IMR-90 (cell line): ENCODE measurements around the gene LETM1. TPM values are rescaled to one million over a fixed set of nuclear protein-coding genes. Genes with fewer than 3 reads are reported as not detected.

Experiments
- ATAC-seq: fragments of 200-7000 bp; cut with Tn5 transposase; 2 replicates; pipeline ENCODE4 v1.9.1; 2020; ENCODE audit warnings: low read depth, mild to moderate bottlenecking, moderate library complexity
- BruUV-seq: library from RNA; stranded (reverse); fragments of 400-500 nt; replicated peaks from 2 replicates; lab custom pipeline; 2021; lab: Mats Ljungman, UMichigan
- CTCF ChIA-PET: fragments of 300-600 bp; formaldehyde crosslinking; extraction: SDS; loops from one replicate; lab custom pipeline; 2021; ENCODE audit warnings: antibody characterized with exemption; lab: Yijun Ruan, JAX
- POLR2A ChIA-PET: fragments of 300-600 bp; sonication (Branson Sonifier 250); formaldehyde crosslinking; loops from one replicate; lab custom pipeline; 2022; ENCODE audit warnings: antibody characterized with exemption; ENCODE audit not compliant: unreplicated experiment; lab: Charles Lee
- DNase-seq: peaks from one replicate; pipeline ENCODE4 v3.0.0; 2013
- H2AFZ ChIP-seq: replicated peaks from 2 replicates; pipeline ENCODE3; 2013; ENCODE audit warnings: low read length, mild to moderate bottlenecking; ENCODE audit not compliant: poor library complexity
- H2AK5ac ChIP-seq: 2 replicates; pipeline ENCODE4 v1.6.1; 2013; ENCODE audit warnings: low read depth, low read length, inconsistent platforms
- H2AK9ac ChIP-seq: replicated peaks from 2 replicates; pipeline ENCODE3; 2013; ENCODE audit warnings: mild to moderate bottlenecking, low read depth, low read length, moderate library complexity; ENCODE audit not compliant: poor library complexity
- H2BK120ac ChIP-seq: 2 replicates; pipeline ENCODE4 v1.6.1; 2013; ENCODE audit warnings: low read depth, low read length, inconsistent platforms
- H2BK15ac ChIP-seq: 3 replicates; pipeline ENCODE4 v1.6.1; 2013; ENCODE audit warnings: low read depth, low read length, inconsistent platforms
- H2BK20ac ChIP-seq: 2 replicates; pipeline ENCODE4 v1.6.1; 2013; ENCODE audit warnings: low read depth, mild to moderate bottlenecking, inconsistent platforms, low read length, moderate library complexity
- H2BK5ac ChIP-seq: 2 replicates; pipeline ENCODE4 v1.6.1; 2013; ENCODE audit warnings: mild to moderate bottlenecking, low read depth, low read length, inconsistent platforms; ENCODE audit not compliant: poor library complexity, severe bottlenecking
- H3K14ac ChIP-seq: replicated peaks from 2 replicates; pipeline ENCODE4 v1.6.1; 2013; ENCODE audit warnings: low read depth, low read length, inconsistent platforms
- H3K18ac ChIP-seq: 2 replicates; pipeline ENCODE4 v1.6.1; 2013; ENCODE audit warnings: low read depth, low read length, control low read depth
- H3K23ac ChIP-seq: 2 replicates; pipeline ENCODE4 v1.6.1; 2013; ENCODE audit warnings: low read depth, low read length, inconsistent platforms
- H3K27ac ChIP-seq: 2 replicates; pipeline ENCODE4 v1.5.1; 2013; ENCODE audit warnings: mild to moderate bottlenecking, control low read depth, low read length; ENCODE audit not compliant: insufficient read depth
- H3K27me3 ChIP-seq: 2 replicates; pipeline ENCODE4 v1.6.1; 2013; ENCODE audit warnings: low read length; ENCODE audit not compliant: control insufficient read depth, insufficient read depth
- H3K36me3 ChIP-seq: 2 replicates; pipeline ENCODE4 v1.6.1; 2013; ENCODE audit warnings: low read length, mixed read lengths; ENCODE audit not compliant: control insufficient read depth, insufficient read depth
- H3K4ac ChIP-seq: 2 replicates; pipeline ENCODE4 v1.6.1; 2013; ENCODE audit warnings: low read depth, low read length, inconsistent platforms
- H3K4me1 ChIP-seq: 2 replicates; pipeline ENCODE4 v1.6.1; 2013; ENCODE audit warnings: low read length, mixed read lengths; ENCODE audit not compliant: control insufficient read depth, insufficient read depth
- H3K4me2 ChIP-seq: 2 replicates; pipeline ENCODE4 v1.6.1; 2013; ENCODE audit warnings: low read depth, mild to moderate bottlenecking, control low read depth, low read length, moderate library complexity
- H3K4me3 ChIP-seq: 2 replicates; pipeline ENCODE4 v1.5.1; 2013; ENCODE audit warnings: low read depth, mild to moderate bottlenecking, control low read depth, low read length, moderate library complexity; ENCODE audit not compliant: insufficient read depth
- H3K56ac ChIP-seq: 2 replicates; pipeline ENCODE4 v1.6.1; 2013; ENCODE audit warnings: low read length, inconsistent platforms; ENCODE audit not compliant: insufficient read depth; ENCODE audit errors: extremely low read depth
- H3K79me1 ChIP-seq, 2 experiments: 2 replicates each; pipeline ENCODE4 v1.6.1; 2013; ENCODE audit warnings: low read length in 2 of 2, inconsistent platforms in 1 of 2, low read depth in 1 of 2
- H3K9ac ChIP-seq: 2 replicates; pipeline ENCODE4 v1.6.1; 2013; ENCODE audit warnings: low read depth, low read length, control low read depth
- H3K9me1 ChIP-seq: 2 replicates; pipeline ENCODE4 v1.6.1; 2013; ENCODE audit warnings: low read length, inconsistent platforms; ENCODE audit not compliant: insufficient read depth
- H3K9me3 ChIP-seq: 2 replicates; pipeline ENCODE4 v1.6.1; 2013; ENCODE audit warnings: low read length; ENCODE audit not compliant: control insufficient read depth, insufficient read depth
- H4K20me1 ChIP-seq: 2 replicates; pipeline ENCODE4 v1.6.1; 2013; ENCODE audit warnings: low read length, inconsistent platforms; ENCODE audit not compliant: insufficient read depth
- H4K5ac ChIP-seq: 2 replicates; pipeline ENCODE4 v1.6.1; 2013; ENCODE audit warnings: mild to moderate bottlenecking, low read depth, low read length, control low read depth
- H4K8ac ChIP-seq, 2 experiments: 2 replicates each; pipeline ENCODE4 v1.6.1; 2013; ENCODE audit warnings: low read depth in 2 of 2, low read length in 2 of 2, control low read depth in 1 of 2, inconsistent platforms in 1 of 2
- H4K91ac ChIP-seq: 2 replicates; pipeline ENCODE4 v1.6.1; 2013; ENCODE audit warnings: low read depth, low read length, inconsistent platforms; ENCODE audit not compliant: insufficient read depth
- BHLHE40 ChIP-seq: fragments of 150-350 bp; IDR thresholded peaks from 2 replicates; pipeline ENCODE4 v1.6.1; 2016; ENCODE audit warnings: mild to moderate bottlenecking, low read depth, low read length
- CEBPB ChIP-seq: IDR thresholded peaks from 2 replicates; pipeline ENCODE4 v1.6.1; 2012; ENCODE audit warnings: low read depth, low read length, improper control_type of control experiment
- CHD1 ChIP-seq: IDR thresholded peaks from 2 replicates; pipeline ENCODE4 v1.6.1; 2012; ENCODE audit warnings: low read depth, low read length, improper control_type of control experiment
- MAFK ChIP-seq: IDR thresholded peaks from 2 replicates; pipeline ENCODE4 v1.6.1; 2012; ENCODE audit warnings: low read depth, low read length, improper control_type of control experiment
- MAZ ChIP-seq: IDR thresholded peaks from 2 replicates; pipeline ENCODE4 v1.6.1; 2012; ENCODE audit warnings: low read depth, mild to moderate bottlenecking, low read length, improper control_type of control experiment, moderate library complexity, borderline replicate concordance
- MXI1 ChIP-seq: IDR thresholded peaks from 2 replicates; pipeline ENCODE4 v1.6.1; 2012; ENCODE audit warnings: low read depth, mild to moderate bottlenecking, low read length, moderate library complexity, borderline replicate concordance
- POLR2A ChIP-seq: IDR thresholded peaks from 2 replicates; pipeline ENCODE4 v1.6.1; 2012; ENCODE audit warnings: mild to moderate bottlenecking, low read depth, low read length
- RAD21 ChIP-seq: IDR thresholded peaks from 2 replicates; pipeline ENCODE4 v1.6.1; 2012; ENCODE audit warnings: low read length, improper control_type of control experiment
- RCOR1 ChIP-seq: IDR thresholded peaks from 2 replicates; pipeline ENCODE4 v1.6.1; 2012; ENCODE audit warnings: mild to moderate bottlenecking, low read length, improper control_type of control experiment; ENCODE audit not compliant: insufficient replicate concordance
- RFX5 ChIP-seq: IDR thresholded peaks from 2 replicates; pipeline ENCODE4 v1.8.0; 2012; ENCODE audit warnings: low read depth, mild to moderate bottlenecking, low read length, moderate library complexity
- SMC3 ChIP-seq: fragments of 150-350 bp; IDR thresholded peaks from 2 replicates; pipeline ENCODE4 v1.6.1; 2016; ENCODE audit warnings: low read depth, mild to moderate bottlenecking, antibody characterized with exemption, low read length, moderate library complexity
- WGBS, 2 experiments: methylation state at CpG; one replicate each; pipeline versions ENCODE4 v1.1.5 to v1.1.7; 2013; ENCODE audit warnings: missing lambda C conversion rate in 2 of 2; ENCODE audit not compliant: insufficient read length in 1 of 2; ENCODE audit errors: extremely low coverage in 2 of 2; 5-methylcytosine and 5-hydroxymethylcytosine counted together
- dilution Hi-C: fragments of 300-500 bp; cut with HindIII; formaldehyde crosslinking; loops from one replicate; pipeline ENCODE4 v1.14.3; 2018; ENCODE audit warnings: low sequenced_read_pairs; ENCODE audit not compliant: unreplicated experiment
- in situ Hi-C: fragments of 300-500 bp; cut with MboI; formaldehyde crosslinking; loops from 3 replicates; pipeline ENCODE4 v1.14.3; 2019; ENCODE audit warnings: low sequenced_read_pairs, inconsistent platforms, mixed read lengths
- intact Hi-C: fragments of 100-400 bp; cut with micrococcal nuclease; formaldehyde crosslinking; loops from 2 replicates; pipeline ENCODE4 v1.10.0; 2022
- polyA plus RNA-seq, 3 experiments: library from polyadenylated mRNA; depleted of rRNA; stranded (reverse); fragments of >200 nt; gene quantifications; 2 replicates each; pipeline ENCODE4 v1.2.3, GENCODE V29; 2012; ENCODE audit warnings: low replicate concordance in 1 of 3
- total RNA-seq: library from RNA; depleted of rRNA; stranded (reverse); fragments of >200 nt; gene quantifications from 2 replicates; pipeline ENCODE4 v1.2.3, GENCODE V29; 2012
- TF ChIP-seq, protein P1 (sequence below): fragments of 150-350 bp; IDR thresholded peaks from 2 replicates; pipeline ENCODE4 v1.6.1; 2017; ENCODE audit warnings: mild to moderate bottlenecking, antibody characterized with exemption, low read length, low read depth
- TF ChIP-seq, protein P2 (sequence below): conservative IDR thresholded peaks from 2 replicates; pipeline ENCODE4 v1.5.1; 2012; ENCODE audit warnings: mild to moderate bottlenecking, low read depth, low read length, improper control_type of control experiment
- TF ChIP-seq, protein P3 (sequence below): fragments of 150-350 bp; IDR thresholded peaks from 2 replicates; pipeline ENCODE4 v1.6.1; 2016; ENCODE audit warnings: low read depth, mild to moderate bottlenecking, low read length, moderate library complexity, borderline replicate concordance

LETM1 gene
- total and polyA plus RNA-seq, 2 of the 4 experiments (the other 2 are of a cell fraction) = 25.0 to 49.3 TPM

DNA sequence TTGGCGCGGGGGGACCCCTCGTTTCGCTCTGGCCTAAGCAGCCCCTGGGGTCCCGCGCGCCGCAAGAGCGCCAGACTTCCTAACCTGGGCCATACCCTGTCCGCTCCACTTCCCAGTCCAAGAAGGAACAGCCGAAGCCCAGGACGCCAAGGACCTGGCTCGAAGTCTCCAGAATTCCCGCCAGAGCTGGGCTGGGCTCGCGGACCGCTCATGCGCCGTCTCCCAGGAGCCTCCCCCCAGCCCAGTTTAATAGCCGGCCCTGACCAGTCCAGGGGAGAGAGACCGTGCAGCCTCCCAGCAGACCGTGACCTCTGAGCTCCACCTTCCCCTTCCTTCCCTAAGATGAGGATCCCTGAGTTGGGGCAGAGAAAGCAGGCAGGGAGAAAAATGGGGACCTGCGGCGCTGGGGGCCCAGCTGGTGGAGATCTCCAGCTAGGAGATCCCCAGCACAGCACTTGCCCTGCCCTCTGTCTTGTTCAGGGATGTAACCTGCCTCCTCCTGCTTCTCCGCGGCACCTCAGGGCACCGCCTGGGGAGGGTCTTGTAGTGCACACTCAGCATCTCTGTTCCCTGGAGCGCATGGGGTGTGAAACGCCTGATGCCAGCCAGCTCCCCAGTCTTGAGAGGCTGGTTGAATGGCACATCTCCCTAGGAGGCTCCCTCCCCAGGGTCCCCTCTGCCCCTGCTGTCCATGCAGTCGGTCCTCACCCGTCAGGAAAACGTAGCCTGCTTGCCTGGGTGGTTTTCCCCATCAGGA, 1.2 kb upstream of the LETM1 start:
- Histone ChIP-seq H2AK9ac (peak overlapping the region; percentile 98), H3K14ac (peak overlapping the region; percentile 89), H2AFZ (peak overlapping the region; percentile 95), H3K56ac (no peak overlapping the region), H3K4me1 (peaks cover 12% of the 10 kb centered on the region), H3K18ac (no peak overlapping the region), H2BK5ac (peak overlapping the region; percentile 83), H3K79me1 (peaks cover 24 to 50% of the 10 kb centered on the region in 2 experiments), H3K27ac (peak overlapping the region; percentile 81), H3K9me1 (peaks cover 20% of the 10 kb centered on the region), H3K4ac (peak overlapping the region; percentile 85), H2BK15ac (no peak overlapping the region), H4K91ac (peak overlapping the region; percentile 73), H3K9me3 (no peaks in the 10 kb centered on the region), H3K27me3 (no peaks in the 10 kb centered on the region), H3K23ac (peak overlapping the region; percentile 14), H4K20me1 (peaks cover 19% of the 10 kb centered on the region), H2BK120ac (no peak overlapping the region; the same call in 1 of the 2 replicates), H4K8ac (peak overlapping the region; percentile 92 to 95; a peak in 2 of 4 replicates), H3K4me3 (peak overlapping the region; percentile 94), H3K36me3 (no peaks in the 10 kb centered on the region; the same call in none of the 2 replicates), H2BK20ac (no peak overlapping the region), H3K4me2 (peak overlapping the region; percentile 91), H3K9ac (peak overlapping the region; percentile 90), H2AK5ac (peak overlapping the region; percentile 86), H4K5ac (peak overlapping the region; percentile 61; the same call in 1 of the 2 replicates)
- DNase-seq (no peak), ATAC-seq (peak; percentile 3)
- ChIA-PET CTCF (interaction anchor here (0.7 kb wide), 1 partner anchor 16 kb away, joined by 3 read pairs; no protein-coding TSS in a partner anchor), POLR2A (no interaction called here)
- in situ Hi-C loops = no loop called here
- no CpG with 5 or more reads among the region's 32 CpGs for WGBS, 2 experiments
- no TSS peak for BruUV-seq
- dilution Hi-C loops = no loop called here
- intact Hi-C loops = loop anchor here (2.0 to 5.0 kb wide), 2 partner anchors 14 to 40 kb away; partner anchors contain the start of gene NSD2
- TF ChIP-seq, protein P1, sequence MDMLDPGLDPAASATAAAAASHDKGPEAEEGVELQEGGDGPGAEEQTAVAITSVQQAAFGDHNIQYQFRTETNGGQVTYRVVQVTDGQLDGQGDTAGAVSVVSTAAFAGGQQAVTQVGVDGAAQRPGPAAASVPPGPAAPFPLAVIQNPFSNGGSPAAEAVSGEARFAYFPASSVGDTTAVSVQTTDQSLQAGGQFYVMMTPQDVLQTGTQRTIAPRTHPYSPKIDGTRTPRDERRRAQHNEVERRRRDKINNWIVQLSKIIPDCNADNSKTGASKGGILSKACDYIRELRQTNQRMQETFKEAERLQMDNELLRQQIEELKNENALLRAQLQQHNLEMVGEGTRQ = no peak
- TF ChIP-seq MAFK = no peak
- no peak for TF ChIP-seq POLR2A
- no peak for TF ChIP-seq RFX5
- TF ChIP-seq, protein P2, sequence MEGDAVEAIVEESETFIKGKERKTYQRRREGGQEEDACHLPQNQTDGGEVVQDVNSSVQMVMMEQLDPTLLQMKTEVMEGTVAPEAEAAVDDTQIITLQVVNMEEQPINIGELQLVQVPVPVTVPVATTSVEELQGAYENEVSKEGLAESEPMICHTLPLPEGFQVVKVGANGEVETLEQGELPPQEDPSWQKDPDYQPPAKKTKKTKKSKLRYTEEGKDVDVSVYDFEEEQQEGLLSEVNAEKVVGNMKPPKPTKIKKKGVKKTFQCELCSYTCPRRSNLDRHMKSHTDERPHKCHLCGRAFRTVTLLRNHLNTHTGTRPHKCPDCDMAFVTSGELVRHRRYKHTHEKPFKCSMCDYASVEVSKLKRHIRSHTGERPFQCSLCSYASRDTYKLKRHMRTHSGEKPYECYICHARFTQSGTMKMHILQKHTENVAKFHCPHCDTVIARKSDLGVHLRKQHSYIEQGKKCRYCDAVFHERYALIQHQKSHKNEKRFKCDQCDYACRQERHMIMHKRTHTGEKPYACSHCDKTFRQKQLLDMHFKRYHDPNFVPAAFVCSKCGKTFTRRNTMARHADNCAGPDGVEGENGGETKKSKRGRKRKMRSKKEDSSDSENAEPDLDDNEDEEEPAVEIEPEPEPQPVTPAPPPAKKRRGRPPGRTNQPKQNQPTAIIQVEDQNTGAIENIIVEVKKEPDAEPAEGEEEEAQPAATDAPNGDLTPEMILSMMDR = no peak
- TF ChIP-seq CEBPB = no peak
- no peak for TF ChIP-seq CHD1
- TF ChIP-seq RAD21 = no peak
- no peak for TF ChIP-seq SMC3
- TF ChIP-seq RCOR1 = no peak
- TF ChIP-seq, protein P3, sequence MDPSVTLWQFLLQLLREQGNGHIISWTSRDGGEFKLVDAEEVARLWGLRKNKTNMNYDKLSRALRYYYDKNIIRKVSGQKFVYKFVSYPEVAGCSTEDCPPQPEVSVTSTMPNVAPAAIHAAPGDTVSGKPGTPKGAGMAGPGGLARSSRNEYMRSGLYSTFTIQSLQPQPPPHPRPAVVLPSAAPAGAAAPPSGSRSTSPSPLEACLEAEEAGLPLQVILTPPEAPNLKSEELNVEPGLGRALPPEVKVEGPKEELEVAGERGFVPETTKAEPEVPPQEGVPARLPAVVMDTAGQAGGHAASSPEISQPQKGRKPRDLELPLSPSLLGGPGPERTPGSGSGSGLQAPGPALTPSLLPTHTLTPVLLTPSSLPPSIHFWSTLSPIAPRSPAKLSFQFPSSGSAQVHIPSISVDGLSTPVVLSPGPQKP = no peak
- TF ChIP-seq BHLHE40 = no peak
- no peak for TF ChIP-seq MXI1
- TF ChIP-seq MAZ = no peak
